H1 (cell line): ENCODE measurements around the gene RASGEF1C. TPM values are rescaled to one million over a fixed set of nuclear protein-coding genes. Genes with fewer than 3 reads are reported as not detected.

Experiments used
- CTCF ChIA-PET: fragments of 300-600 bp; sonication (Branson Sonifier 250); formaldehyde crosslinking; loops from one replicate; lab custom pipeline; 2021; ENCODE audit not compliant: partially characterized antibody; lab: Charles Lee
- POLR2A ChIA-PET: fragments of 300-600 bp; sonication (Branson Sonifier 250); formaldehyde crosslinking; loops from one replicate; lab custom pipeline; 2021; ENCODE audit warnings: inconsistent platforms; ENCODE audit not compliant: partially characterized antibody; lab: Charles Lee
- DNase-seq, 2 experiments: peaks; one replicate each; pipeline versions ENCODE4 v3.0.0 to v3.0.0-alpha.2; 2010 to 2022; ENCODE audit warnings: low spot score in 2 of 2, low read depth in 1 of 2, mixed read lengths in 1 of 2
- FAIRE-seq: peaks from 2 replicates; lab custom pipeline; 2011; peaks lifted over from hg19 to GRCh38; lab: Jason Lieb, UNC
- H2AFZ ChIP-seq: 2 replicates; pipeline ENCODE4 v1.8.1; 2012; ENCODE audit warnings: low read length, inconsistent platforms
- H2AK5ac ChIP-seq: 2 replicates; pipeline ENCODE4 v1.6.1; 2013; ENCODE audit warnings: low read depth, low read length
- H2BK120ac ChIP-seq: replicated peaks from 2 replicates; pipeline ENCODE3; 2013; ENCODE audit warnings: low read depth, low read length, inconsistent platforms
- H2BK12ac ChIP-seq: 2 replicates; pipeline ENCODE4 v1.6.1; 2013; ENCODE audit warnings: low read depth, low read length
- H2BK15ac ChIP-seq: 2 replicates; pipeline ENCODE4 v1.6.1; 2013; ENCODE audit warnings: low read length
- H2BK20ac ChIP-seq: 2 replicates; pipeline ENCODE4 v1.6.1; 2013; ENCODE audit warnings: low read length
- H2BK5ac ChIP-seq: 2 replicates; pipeline ENCODE4 v1.6.1; 2013; ENCODE audit warnings: low read depth, low read length
- H3K14ac ChIP-seq: 2 replicates; pipeline ENCODE4 v1.6.1; 2013; ENCODE audit warnings: inconsistent platforms; ENCODE audit not compliant: insufficient read length
- H3K18ac ChIP-seq: 2 replicates; pipeline ENCODE4 v1.6.1; 2013; ENCODE audit warnings: low read length; ENCODE audit errors: extremely low read depth
- H3K23ac ChIP-seq: 2 replicates; pipeline ENCODE4 v1.6.1; 2013; ENCODE audit warnings: inconsistent platforms; ENCODE audit not compliant: insufficient read length
- H3K23me2 ChIP-seq: 2 replicates; pipeline ENCODE4 v1.6.1; 2013; ENCODE audit warnings: low read depth, low read length
- H3K27ac ChIP-seq: 2 replicates; pipeline ENCODE4 v1.6.1; 2011; ENCODE audit warnings: low read depth, low read length, inconsistent platforms
- H3K27me3 ChIP-seq, 4 experiments: replicated peaks in 1 of 4; 1 replicate in 1 of 4; 2 replicates in 3 of 4; pipeline versions ENCODE4 v1.6.1 to v1.8.1; 2011 to 2013; ENCODE audit warnings: low read length in 3 of 4, mild to moderate bottlenecking in 3 of 4, inconsistent platforms in 2 of 4, mixed read lengths in 2 of 4, moderate library complexity in 1 of 4; ENCODE audit not compliant: control insufficient read depth in 3 of 4, insufficient read depth in 3 of 4; ENCODE audit errors: extremely low read depth in 1 of 4
- H3K36me3 ChIP-seq, 4 experiments: 2 replicates each; pipeline versions ENCODE4 v1.6.1 to v1.8.1; 2011 to 2013; ENCODE audit warnings: mild to moderate bottlenecking in 4 of 4, low read length in 3 of 4, moderate library complexity in 2 of 4, control low read depth in 1 of 4, inconsistent platforms in 1 of 4; ENCODE audit not compliant: insufficient read depth in 4 of 4, control insufficient read depth in 2 of 4
- H3K4ac ChIP-seq: replicated peaks from 2 replicates; pipeline ENCODE3; 2013; ENCODE audit warnings: low read length, low read depth, mixed read lengths, inconsistent platforms; ENCODE audit not compliant: insufficient read length
- H3K4me1 ChIP-seq, 4 experiments: replicated peaks in 1 of 4; 1 replicate in 1 of 4; 2 replicates in 3 of 4; pipeline versions ENCODE4 v1.6.1 to v1.8.1; 2011 to 2013; ENCODE audit warnings: low read length in 3 of 4, inconsistent platforms in 2 of 4, mixed read lengths in 1 of 4; ENCODE audit not compliant: insufficient read depth in 4 of 4, control insufficient read depth in 3 of 4
- H3K4me2 ChIP-seq, 2 experiments: 2 replicates each; pipeline versions ENCODE4 v1.6.1 to v1.8.1; 2011 to 2013; ENCODE audit warnings: low read depth in 2 of 2, low read length in 2 of 2, control low read depth in 1 of 2, inconsistent platforms in 1 of 2, mild to moderate bottlenecking in 1 of 2; ENCODE audit not compliant: insufficient read depth in 1 of 2
- H3K4me3 ChIP-seq, 4 experiments: fragments of 200-600, 300-600 bp in 1 of 4; sonication (generic), shearing (Covaris generic), sonication (Bioruptor Twin) in 1 of 4; 2 replicates each; pipeline versions ENCODE4 v1.5.1 to v1.8.1; 2011 to 2016; ENCODE audit warnings: low read length in 4 of 4, low read depth in 3 of 4, control low read depth in 2 of 4, inconsistent platforms in 2 of 4, mild to moderate bottlenecking in 2 of 4, mixed read lengths in 1 of 4, moderate library complexity in 1 of 4; ENCODE audit not compliant: insufficient read depth in 2 of 4; ENCODE audit errors: extremely low read depth in 1 of 4
- H3K56ac ChIP-seq: replicated peaks from 2 replicates; pipeline ENCODE3; 2013; ENCODE audit warnings: low read depth, mild to moderate bottlenecking, mixed read lengths, low read length, inconsistent platforms; ENCODE audit not compliant: insufficient read length
- H3K79me1 ChIP-seq: 2 replicates; pipeline ENCODE4 v1.6.1; 2013; ENCODE audit warnings: low read depth, low read length, control low read depth
- H3K79me2 ChIP-seq, 2 experiments: 2 replicates each; pipeline versions ENCODE4 v1.6.1 to v1.8.1; 2012 to 2013; ENCODE audit warnings: low read length in 2 of 2, mild to moderate bottlenecking in 2 of 2, inconsistent platforms in 1 of 2; ENCODE audit not compliant: insufficient read depth in 2 of 2, control insufficient read depth in 1 of 2
- H3K9ac ChIP-seq, 4 experiments: replicated peaks in 1 of 4; 1 replicate in 1 of 4; 2 replicates in 3 of 4; pipeline versions ENCODE4 v1.6.1 to v1.8.1; 2011 to 2013; ENCODE audit warnings: low read depth in 3 of 4, low read length in 3 of 4, control low read depth in 2 of 4, mild to moderate bottlenecking in 2 of 4, moderate library complexity in 2 of 4, inconsistent platforms in 1 of 4; ENCODE audit errors: extremely low read depth in 1 of 4
- H3K9me3 ChIP-seq, 2 experiments: 2 replicates each; pipeline versions ENCODE4 v1.6.1 to v1.8.1; 2012 to 2013; ENCODE audit warnings: mild to moderate bottlenecking in 2 of 2, moderate library complexity in 2 of 2, control low read depth in 1 of 2, inconsistent platforms in 1 of 2, low read depth in 1 of 2, low read length in 1 of 2, mixed read lengths in 1 of 2; ENCODE audit not compliant: insufficient read depth in 2 of 2
- H4K20me1 ChIP-seq, 2 experiments: replicated peaks in 1 of 2; 2 replicates each; pipeline versions ENCODE3 to v1.8.1; 2011 to 2013; ENCODE audit warnings: inconsistent platforms in 2 of 2, low read length in 2 of 2, mild to moderate bottlenecking in 1 of 2; ENCODE audit not compliant: insufficient read depth in 2 of 2, control insufficient read depth in 1 of 2
- H4K5ac ChIP-seq: 2 replicates; pipeline ENCODE4 v1.6.1; 2013; ENCODE audit warnings: low read length, low read depth, mixed read lengths, inconsistent platforms; ENCODE audit not compliant: insufficient read length
- H4K8ac ChIP-seq: 2 replicates; pipeline ENCODE4 v1.8.0; 2013; ENCODE audit warnings: mild to moderate bottlenecking, moderate library complexity, low read length, inconsistent platforms; ENCODE audit not compliant: insufficient read depth; ENCODE audit errors: extremely low read depth
- H4K91ac ChIP-seq: replicated peaks from 2 replicates; pipeline ENCODE3; 2013; ENCODE audit warnings: low read length, mixed read lengths, inconsistent platforms; ENCODE audit not compliant: insufficient read length
- ASH2L ChIP-seq: fragments of 200-600, 300-600 bp; sonication (generic); IDR thresholded peaks from one replicate; pipeline ENCODE4 v1.7.1; 2017; ENCODE audit warnings: low read length
- CTCF ChIP-seq, 3 experiments: IDR thresholded peaks; 1 replicate in 2 of 3; 2 replicates in 1 of 3; pipeline versions ENCODE4 v1.5.1 to v1.6.1; 2011; ENCODE audit warnings: low read length in 3 of 3, mild to moderate bottlenecking in 3 of 3, inconsistent platforms in 2 of 3, low read depth in 1 of 3, moderate library complexity in 1 of 3; ENCODE audit not compliant: insufficient read depth in 1 of 3; ENCODE audit errors: control extremely low read depth in 1 of 3
- EP300 ChIP-seq, 2 experiments: IDR thresholded peaks; 1 replicate in 1 of 2; 2 replicates in 1 of 2; pipeline ENCODE4 v1.6.1; 2011 to 2012; ENCODE audit warnings: low read depth in 2 of 2, low read length in 2 of 2, mild to moderate bottlenecking in 2 of 2, borderline replicate concordance in 1 of 2, inconsistent platforms in 1 of 2, moderate library complexity in 1 of 2
- GTF2F1 ChIP-seq: IDR thresholded peaks from 2 replicates; pipeline ENCODE4 v1.6.1; 2012; ENCODE audit warnings: low read depth, low read length, improper control_type of control experiment, borderline replicate concordance
- MAFK ChIP-seq: IDR thresholded peaks from 2 replicates; pipeline ENCODE4 v1.6.1; 2012; ENCODE audit warnings: low read depth, mild to moderate bottlenecking, improper control_type of control experiment, low read length
- MAX ChIP-seq: IDR thresholded peaks from 2 replicates; pipeline ENCODE4 v1.6.1; 2012; ENCODE audit warnings: inconsistent platforms
- NANOG ChIP-seq: IDR thresholded peaks from 2 replicates; pipeline ENCODE4 v1.6.1; 2011; ENCODE audit warnings: low read length, low read depth, mild to moderate bottlenecking, inconsistent platforms; ENCODE audit not compliant: insufficient read depth, poor library complexity, severe bottlenecking
- SIX5 ChIP-seq: IDR thresholded peaks from 2 replicates; pipeline ENCODE4 v1.6.1; 2011; ENCODE audit warnings: mild to moderate bottlenecking, low read depth, low read length
- USF2 ChIP-seq: IDR thresholded peaks from 2 replicates; pipeline ENCODE4 v1.6.1; 2011; ENCODE audit warnings: low read length, improper control_type of control experiment
- WGBS, 2 experiments: shearing (Covaris generic) in 1 of 2; methylation state at CpG; one replicate each; pipeline versions ENCODE4 v1.1.6 to v1.1.7; 2013 to 2015; ENCODE audit warnings: low lambda C conversion rate in 2 of 2, mixed read lengths in 2 of 2, inconsistent platforms in 1 of 2, low coverage in 1 of 2, missing lambda C conversion rate in 1 of 2; ENCODE audit not compliant: insufficient replicate concordance in 2 of 2, insufficient coverage in 1 of 2, insufficient read length in 1 of 2; ENCODE audit errors: extremely low coverage in 1 of 2, missing lambda C conversion rate in 1 of 2; 5-methylcytosine and 5-hydroxymethylcytosine counted together
- polyA plus RNA-seq, 7 experiments: library from polyadenylated mRNA; depleted of rRNA in 3 of 7; stranded (reverse) in 5 of 7; unstranded in 2 of 7; fragments of >200 nt in 5 of 7; fragments of 200-250 nt in 2 of 7; gene quantifications; 1 replicate in 5 of 7; 2 replicates in 1 of 7; 4 replicates in 1 of 7; pipeline versions ENCODE4 v1.2.1 to v1.2.3, GENCODE V29; 2011 to 2013; ENCODE audit warnings: missing spikeins in 2 of 7, mixed read lengths in 2 of 7
- total RNA-seq: library from RNA; stranded (reverse); fragmentation: NEBNext Ultra II Directional; extraction: Animal tissue kit (Norgen Biotek cat#: 25700); gene quantifications from 2 replicates; pipeline ENCODE4 v1.2.1, GENCODE V29; 2021

The RASGEF1C gene
- total and polyA plus RNA-seq, 2 of the 8 experiments (the other 6 are each of a cell fraction or from before 2014, with no cell fraction given) = 0.26 to 0.61 TPM

DNA sequence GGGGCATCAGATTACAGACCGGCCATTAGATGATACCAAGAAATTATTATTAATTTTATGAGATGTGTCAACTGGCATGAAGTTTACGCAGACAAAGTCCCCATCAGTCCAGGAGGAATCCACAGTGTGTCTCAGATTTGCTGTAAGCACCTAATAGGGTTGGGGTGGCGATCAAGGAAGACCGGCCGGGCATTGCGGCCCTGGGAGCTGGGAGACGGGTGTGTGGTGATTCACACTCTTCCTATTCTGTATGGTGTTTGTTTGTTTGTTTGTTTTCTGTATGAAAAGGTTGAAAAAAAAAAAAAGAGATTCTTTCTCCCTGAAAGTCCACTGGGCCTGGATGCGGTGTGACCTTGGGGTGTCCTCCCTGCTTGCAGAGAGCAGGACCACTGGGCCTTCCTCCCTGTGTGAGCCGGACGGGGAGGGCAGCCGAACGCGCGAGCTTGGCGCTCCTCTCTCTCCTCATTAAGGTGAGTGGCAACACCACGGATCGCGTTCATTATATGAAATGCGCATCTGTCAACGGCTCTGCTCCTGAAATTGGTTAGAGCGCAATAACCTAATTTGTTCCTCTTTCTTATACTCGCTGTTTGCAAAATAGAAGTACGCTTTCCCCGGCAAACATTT is 15.1 kb downstream of the RASGEF1C start:
- Histone ChIP-seq H2BK15ac (no peak overlapping the region), H3K9me3 (no peaks in the 10 kb centered on the region), H4K8ac (no peak overlapping the region), H3K4ac (no peak overlapping the region), H2BK5ac (no peak overlapping the region), H3K4me3 (no peak overlapping the region), H3K56ac (no peak overlapping the region), H3K14ac (no peak overlapping the region), H3K79me2 (no peaks in the 10 kb centered on the region), H2BK20ac (no peak overlapping the region), H4K91ac (no peak overlapping the region), H3K36me3 (no peaks in the 10 kb centered on the region), H2AFZ (no peak overlapping the region), H3K23ac (no peak overlapping the region), H2BK12ac (no peak overlapping the region), H2BK120ac (no peak overlapping the region), H3K4me2 (no peak overlapping the region), H3K18ac (no peak overlapping the region), H3K9ac (no peak overlapping the region), H2AK5ac (no peak overlapping the region), H3K4me1 (no peaks in the 10 kb centered on the region), H4K5ac (no peak overlapping the region), H3K79me1 (no peaks in the 10 kb centered on the region), H4K20me1 (no peaks in the 10 kb centered on the region), H3K27me3 (no peaks in the 10 kb centered on the region), H3K27ac (no peak overlapping the region), H3K23me2 (no peaks in the 10 kb centered on the region)
- POLR2A ChIA-PET = no interaction called here
- 93% methylated on average over 24 of the region's 24 CpGs; no CpG with 5 or more reads in 1 of the 2 experiments for WGBS, 2 experiments
- DNase-seq (no peak), FAIRE-seq (no peak)
- CTCF ChIA-PET = interaction anchor here (0.6 to 8.9 kb wide), 2 partner anchors 8 to 16 kb away, joined by 3 to 61 read pairs; partner anchors contain the start of gene RASGEF1C
- no peak for TF ChIP-seq ASH2L
- TF ChIP-seq EP300 (IDR thresholded peaks at IDR 0.05; ENCODE audit: borderline replicate concordance in 1 of 2, low read depth in 2 of 2, low read length in 2 of 2) = no peak
- TF ChIP-seq MAX = no peak
- no peak for TF ChIP-seq GTF2F1
- no peak for TF ChIP-seq USF2
- TF ChIP-seq CTCF (IDR thresholded peaks at IDR 0.05; ENCODE audit: control extremely low read depth in 1 of 3, insufficient read depth in 1 of 3, low read depth in 1 of 3, low read length in 3 of 3) = no peak
- TF ChIP-seq MAFK = no peak
- no peak for TF ChIP-seq NANOG
- TF ChIP-seq SIX5 = no peak
